Neural progenitor cell (in vitro differentiated cells): ENCODE data around the gene ZSWIM4. TPM values are rescaled to one million over a fixed set of nuclear protein-coding genes. Genes with fewer than 3 reads are reported as not detected.

ENCODE experiments used
- DNase-seq: peaks from one replicate; pipeline ENCODE4 v3.0.0-alpha.2; 2016; ENCODE audit warnings: low spot score
- H2AFZ ChIP-seq: fragments of 200-600 bp; sonication (generic); replicated peaks from 2 replicates; pipeline ENCODE4 v1.6.1; 2016; ENCODE audit warnings: antibody characterized with exemption
- H3F3A ChIP-seq: fragments of 200-600 bp; sonication (generic); 2 replicates; pipeline ENCODE4 v1.6.1; 2016; ENCODE audit warnings: antibody characterized with exemption, low read depth
- H3K27ac ChIP-seq: fragments of 200-600 bp; sonication (generic); 2 replicates; pipeline ENCODE4 v1.5.1; 2016; ENCODE audit warnings: mild to moderate bottlenecking
- H3K27me3 ChIP-seq: fragments of 200-600 bp; sonication (generic); 2 replicates; pipeline ENCODE4 v1.6.1; 2016; ENCODE audit warnings: mild to moderate bottlenecking, moderate library complexity
- H3K36me3 ChIP-seq: fragments of 200-600 bp; sonication (generic); 2 replicates; pipeline ENCODE4 v1.5.1; 2016
- H3K4me1 ChIP-seq: fragments of 200-600 bp; sonication (generic); 2 replicates; pipeline ENCODE4 v1.6.1; 2016; ENCODE audit warnings: mixed run types
- H3K4me2 ChIP-seq: fragments of 200-600 bp; sonication (generic); 2 replicates; pipeline ENCODE4 v1.6.1; 2016
- H3K4me3 ChIP-seq: fragments of 200-600 bp; sonication (generic); 2 replicates; pipeline ENCODE4 v1.5.1; 2016
- H3K79me2 ChIP-seq: fragments of 200-600 bp; sonication (generic); 2 replicates; pipeline ENCODE4 v1.6.1; 2016; ENCODE audit warnings: low read depth
- H3K9ac ChIP-seq: fragments of 200-600 bp; sonication (generic); 2 replicates; pipeline ENCODE4 v1.6.1; 2016
- H3K9me3 ChIP-seq: fragments of 200-600 bp; sonication (generic); 2 replicates; pipeline ENCODE4 v1.5.1; 2016; ENCODE audit warnings: low read depth
- H4K20me1 ChIP-seq: fragments of 200-600 bp; sonication (generic); 2 replicates; pipeline ENCODE4 v1.6.1; 2016; ENCODE audit warnings: low read depth
- H3K27ac Mint-ChIP-seq: 3 replicates; pipeline ENCODE4 v1.8.0; 2021; ENCODE audit warnings: mixed read lengths
- H3K27me3 Mint-ChIP-seq: 2 replicates; pipeline ENCODE4 v1.8.0; 2022; ENCODE audit warnings: low read depth, mild to moderate bottlenecking, inconsistent platforms, moderate library complexity, mixed read lengths; ENCODE audit not compliant: insufficient read depth
- H3K36me3 Mint-ChIP-seq: 3 replicates; pipeline ENCODE4 v1.8.0; 2021; ENCODE audit warnings: mixed read lengths
- H3K4me1 Mint-ChIP-seq: 3 replicates; pipeline ENCODE4 v1.8.0; 2021; ENCODE audit warnings: mixed read lengths
- H3K4me3 Mint-ChIP-seq: 3 replicates; pipeline ENCODE4 v1.8.0; 2021; ENCODE audit warnings: mild to moderate bottlenecking, moderate library complexity, mixed read lengths
- H3K9me3 Mint-ChIP-seq: 3 replicates; pipeline ENCODE4 v1.8.0; 2020; ENCODE audit warnings: mixed read lengths
- CTCF ChIP-seq: fragments of 200-600 bp; sonication (generic); IDR thresholded peaks from 2 replicates; pipeline ENCODE4 v1.5.1; 2017; ENCODE audit warnings: antibody characterized with exemption, mild to moderate bottlenecking
- EZH2 ChIP-seq: fragments of 200-600 bp; sonication (generic); IDR thresholded peaks from 2 replicates; pipeline ENCODE4 v1.6.1; 2017; ENCODE audit warnings: antibody characterized with exemption, mild to moderate bottlenecking, moderate library complexity
- EZH2phosphoT487 ChIP-seq: fragments of 200-600 bp; sonication (generic); IDR thresholded peaks from 2 replicates; pipeline ENCODE4 v1.6.1; 2017; ENCODE audit warnings: antibody characterized with exemption
- total RNA-seq: library from RNA; depleted of rRNA; stranded (reverse); fragments of >200 nt; gene quantifications from 2 replicates; pipeline ENCODE4 v1.2.3, GENCODE V29; 2015; ENCODE audit warnings: low replicate concordance

The ZSWIM4 gene
- total RNA-seq, 1 donor from 2014 or later = 6.7 TPM

- H3K4me1 ChIP-seq = no peaks in the 10 kb centered on the region
- H3K9me3 Mint-ChIP-seq = no peaks in the 10 kb centered on the region
- TF ChIP-seq CTCF (peak; percentile 20), EZH2 (no peak)
- H3K27me3 Mint-ChIP-seq = peaks cover 6% of the 10 kb centered on the region
- peaks cover 23% of the 10 kb centered on the region for H3K36me3 Mint-ChIP-seq
- peak overlapping the region; percentile 72 for H3K27ac Mint-ChIP-seq
- no peak overlapping the region for H3K27ac ChIP-seq
- H3F3A ChIP-seq = peaks cover 18% of the 10 kb centered on the region
- peak; percentile 75 for DNase-seq
- H3K79me2 ChIP-seq = no peaks in the 10 kb centered on the region
- peaks cover 2% of the 10 kb centered on the region for H3K36me3 ChIP-seq
- H2AFZ ChIP-seq = no peak overlapping the region
- no peaks in the 10 kb centered on the region for H3K27me3 ChIP-seq
- H4K20me1 ChIP-seq = peaks cover 4% of the 10 kb centered on the region
- no peaks in the 10 kb centered on the region for H3K9me3 ChIP-seq
- H3K4me2 ChIP-seq = no peak overlapping the region
- peak overlapping the region; percentile 69 for H3K4me3 Mint-ChIP-seq
- no peak overlapping the region for H3K9ac ChIP-seq
- peaks cover 5% of the 10 kb centered on the region for H3K4me1 Mint-ChIP-seq
- H3K4me3 ChIP-seq = no peak overlapping the region
Measured at GRCh38 chr19:13825489-13826441, 30.5 kb downstream of the ZSWIM4 start.

GRCh38 chr19:13826652-13827235, 31.5 kb downstream of the ZSWIM4 start:
- Histone ChIP-seq H3K9me3 (no peaks in the 10 kb centered on the region), H3K4me3 (no peak overlapping the region), H3K4me2 (no peak overlapping the region), H4K20me1 (peaks cover 4% of the 10 kb centered on the region), H3K36me3 (peaks cover 2% of the 10 kb centered on the region), H3K79me2 (no peaks in the 10 kb centered on the region), H3K27me3 (no peaks in the 10 kb centered on the region), H3F3A (peaks cover 19% of the 10 kb centered on the region), H3K27ac (no peak overlapping the region), H2AFZ (no peak overlapping the region), H3K4me1 (no peaks in the 10 kb centered on the region), H3K9ac (no peak overlapping the region)
- H3K9me3 Mint-ChIP-seq = no peaks in the 10 kb centered on the region
- no peak for TF ChIP-seq EZH2phosphoT487
- TF ChIP-seq CTCF = no peak
- H3K4me3 Mint-ChIP-seq = peak overlapping the region; percentile 41
- peaks cover 25% of the 10 kb centered on the region for H3K36me3 Mint-ChIP-seq
- DNase-seq = no peak
- peaks cover 8% of the 10 kb centered on the region for H3K27me3 Mint-ChIP-seq
- H3K27ac Mint-ChIP-seq = no peak overlapping the region
- H3K4me1 Mint-ChIP-seq = peaks cover 5% of the 10 kb centered on the region

GRCh38 chr19:13827656-13828055, 32.4 kb downstream of the ZSWIM4 start:
- H3K9me3 Mint-ChIP-seq = no peaks in the 10 kb centered on the region
- no peak overlapping the region for H3K27ac Mint-ChIP-seq
- Histone ChIP-seq H3K4me3 (no peak overlapping the region), H3K4me2 (no peak overlapping the region), H3K27ac (no peak overlapping the region), H3K9ac (no peak overlapping the region), H4K20me1 (peaks cover 4% of the 10 kb centered on the region), H3K4me1 (no peaks in the 10 kb centered on the region), H3F3A (peaks cover 21% of the 10 kb centered on the region), H3K27me3 (no peaks in the 10 kb centered on the region), H3K9me3 (no peaks in the 10 kb centered on the region), H3K36me3 (no peaks in the 10 kb centered on the region), H3K79me2 (no peaks in the 10 kb centered on the region), H2AFZ (no peak overlapping the region)
- H3K4me3 Mint-ChIP-seq = no peak overlapping the region
- DNase-seq = no peak
- TF ChIP-seq CTCF (no peak), EZH2phosphoT487 (no peak), EZH2 (no peak)
- H3K36me3 Mint-ChIP-seq = peaks cover 24% of the 10 kb centered on the region
- H3K4me1 Mint-ChIP-seq = peaks cover 5% of the 10 kb centered on the region
- H3K27me3 Mint-ChIP-seq = peaks cover 8% of the 10 kb centered on the region
